Tibial nerve (tissue), 4 donors: ENCODE results near the gene NALCN. TPM values are rescaled to one million over a fixed set of nuclear protein-coding genes. Genes with fewer than 3 reads are reported as not detected.

ENCODE experiments used
- DNase-seq, 2 donors: peaks; one replicate each; pipeline ENCODE4 v3.0.0-alpha.2; 2019; ENCODE audit warnings: low spot score in 2 of 2
- H3K27ac ChIP-seq, 4 donors: fragments of 200-600 bp; sonication (generic) in 3 of 4; one replicate each; pipeline ENCODE4 v1.5.1; 2017 to 2019; ENCODE audit warnings: mild to moderate bottlenecking in 1 of 4
- H3K27me3 ChIP-seq, 2 donors: fragments of 200-600 bp; sonication (generic) in 1 of 2; one replicate each; pipeline versions ENCODE4 v1.5.1 to v1.6.0; 2017 to 2019
- H3K36me3 ChIP-seq, 3 donors: fragments of 200-600 bp; sonication (generic); one replicate each; pipeline ENCODE4 v1.5.1; 2018 to 2019
- H3K4me1 ChIP-seq, 4 donors: fragments of 200-600 bp; sonication (generic) in 3 of 4; one replicate each; pipeline ENCODE4 v1.5.1; 2017 to 2019
- H3K4me3 ChIP-seq, 4 donors: fragments of 200-600 bp; sonication (generic) in 3 of 4; one replicate each; pipeline ENCODE4 v1.5.1; 2017 to 2019; ENCODE audit warnings: mild to moderate bottlenecking in 1 of 4, moderate library complexity in 1 of 4
- H3K9me3 ChIP-seq, 4 donors: fragments of 200-600 bp; sonication (generic) in 3 of 4; one replicate each; pipeline ENCODE4 v1.5.1; 2017 to 2019
- EP300 ChIP-seq, 2 donors: sonication (generic); formaldehyde crosslinking; IDR thresholded peaks; one replicate each; pipeline ENCODE4 v1.6.1; 2017; ENCODE audit warnings: antibody characterized with exemption in 2 of 2, mild to moderate bottlenecking in 1 of 2
- POLR2A ChIP-seq, 2 donors: fragments of 450-650 bp; IDR thresholded peaks; one replicate each; pipeline ENCODE4 v1.6.1; 2017; ENCODE audit warnings: antibody characterized with exemption in 2 of 2, mild to moderate bottlenecking in 2 of 2, moderate library complexity in 2 of 2
- WGBS, 2 donors: methylation state at CpG; one replicate each; pipeline ENCODE4 v1.1.5; 2018; 5-methylcytosine and 5-hydroxymethylcytosine counted together
- total RNA-seq, 4 donors: library from RNA; depleted of rRNA; stranded (reverse); fragments of >200 nt; gene quantifications; one replicate each; pipeline ENCODE4 v1.1.0, GENCODE V29; 2016
- TF ChIP-seq, protein P1 (sequence below), 5 experiments: fragments of 200-600 bp in 3 of 5; fragments of 450-650 bp in 2 of 5; sonication (generic) in 3 of 5; IDR thresholded peaks; one replicate each; pipeline ENCODE4 v1.5.1; 2016 to 2019; ENCODE audit warnings: antibody characterized with exemption in 5 of 5, mild to moderate bottlenecking in 3 of 5, moderate library complexity in 2 of 5

NALCN gene
- total RNA-seq, 4 donors from 2014 or later: 6.0 to 11.8 (median 8.7) TPM

- Histone ChIP-seq H3K4me1 (no peaks in the 10 kb centered on the region), H3K27ac (no peak overlapping the region), H3K27me3 (no peaks in the 10 kb centered on the region), H3K36me3 (peaks cover 0 to 6% (median 0%) of the 10 kb centered on the region in 3 donors), H3K4me3 (no peak overlapping the region), H3K9me3 (no peaks in the 10 kb centered on the region)
- no peak for TF ChIP-seq EP300 (IDR thresholded peaks at IDR 0.05)
- TF ChIP-seq POLR2A (IDR thresholded peaks at IDR 0.05): no peak
- TF ChIP-seq, protein P1, sequence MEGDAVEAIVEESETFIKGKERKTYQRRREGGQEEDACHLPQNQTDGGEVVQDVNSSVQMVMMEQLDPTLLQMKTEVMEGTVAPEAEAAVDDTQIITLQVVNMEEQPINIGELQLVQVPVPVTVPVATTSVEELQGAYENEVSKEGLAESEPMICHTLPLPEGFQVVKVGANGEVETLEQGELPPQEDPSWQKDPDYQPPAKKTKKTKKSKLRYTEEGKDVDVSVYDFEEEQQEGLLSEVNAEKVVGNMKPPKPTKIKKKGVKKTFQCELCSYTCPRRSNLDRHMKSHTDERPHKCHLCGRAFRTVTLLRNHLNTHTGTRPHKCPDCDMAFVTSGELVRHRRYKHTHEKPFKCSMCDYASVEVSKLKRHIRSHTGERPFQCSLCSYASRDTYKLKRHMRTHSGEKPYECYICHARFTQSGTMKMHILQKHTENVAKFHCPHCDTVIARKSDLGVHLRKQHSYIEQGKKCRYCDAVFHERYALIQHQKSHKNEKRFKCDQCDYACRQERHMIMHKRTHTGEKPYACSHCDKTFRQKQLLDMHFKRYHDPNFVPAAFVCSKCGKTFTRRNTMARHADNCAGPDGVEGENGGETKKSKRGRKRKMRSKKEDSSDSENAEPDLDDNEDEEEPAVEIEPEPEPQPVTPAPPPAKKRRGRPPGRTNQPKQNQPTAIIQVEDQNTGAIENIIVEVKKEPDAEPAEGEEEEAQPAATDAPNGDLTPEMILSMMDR (IDR thresholded peaks at IDR 0.05): no peak
- WGBS, 2 donors: 85% methylated on average over 2 of the region's 2 CpGs
- no peak for DNase-seq
These were observed 84.6 kb downstream of the NALCN start for GRCh38 chr13:101331731-101332130.

DNA sequence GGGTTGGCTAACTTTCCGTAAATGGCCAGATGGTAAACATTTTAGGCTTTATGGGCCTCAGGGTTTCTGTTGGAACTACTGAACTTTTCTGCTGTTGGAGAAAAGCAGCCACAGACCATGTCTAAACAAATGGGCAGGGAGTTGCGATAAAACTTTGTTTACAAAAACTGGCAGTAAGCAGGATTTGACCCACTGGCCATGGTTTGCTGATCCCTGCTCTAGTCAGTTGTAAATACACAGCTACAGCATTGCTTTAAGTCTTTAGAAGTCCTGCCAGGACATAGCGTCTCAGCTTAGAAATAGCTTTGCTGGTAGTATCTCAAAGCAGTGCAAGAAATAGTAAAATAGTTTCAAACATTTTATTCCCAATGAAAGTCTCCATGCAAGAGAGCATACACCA, 88.4 kb downstream of the NALCN start:
- Histone ChIP-seq H3K4me3 (no peak overlapping the region), H3K4me1 (no peaks in the 10 kb centered on the region), H3K36me3 (peaks cover 0 to 6% (median 0%) of the 10 kb centered on the region in 3 donors), H3K9me3 (no peaks in the 10 kb centered on the region), H3K27me3 (no peaks in the 10 kb centered on the region), H3K27ac (no peak overlapping the region)
- 53 to 66% methylated on average over 3 of the region's 3 CpGs for WGBS, 2 donors
- TF ChIP-seq EP300 (IDR thresholded peaks at IDR 0.05) (no peak), POLR2A (IDR thresholded peaks at IDR 0.05) (no peak)
- TF ChIP-seq, protein P1 (IDR thresholded peaks at IDR 0.05): no peak
- DNase-seq: no peak

DNA sequence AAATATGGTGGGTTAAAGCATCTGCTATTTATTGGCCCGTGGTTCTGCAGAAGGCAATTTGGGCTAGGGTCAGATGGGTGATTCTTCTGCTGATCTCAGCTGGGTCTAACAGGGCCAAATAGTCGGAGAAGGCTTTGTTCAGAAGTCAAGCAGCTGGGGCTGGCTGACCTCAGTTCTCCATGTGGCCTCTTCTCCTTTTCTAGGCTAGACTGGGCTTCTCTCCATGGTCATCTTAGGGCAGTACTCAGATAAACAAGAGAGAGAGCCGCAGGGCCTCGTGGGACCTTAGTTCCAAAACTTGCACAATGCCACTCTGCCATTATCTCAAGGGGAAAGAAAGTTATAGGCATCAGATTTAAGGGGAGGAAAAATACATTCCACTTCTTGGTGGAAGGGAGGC, 89.6 kb downstream of the NALCN start:
- Histone ChIP-seq H3K9me3 (no peaks in the 10 kb centered on the region), H3K27me3 (no peaks in the 10 kb centered on the region), H3K27ac (no peak overlapping the region), H3K36me3 (peaks cover 0 to 6% (median 0%) of the 10 kb centered on the region in 3 donors), H3K4me1 (no peaks in the 10 kb centered on the region), H3K4me3 (no peak overlapping the region)
- 33 to 53% methylated on average over 4 of the region's 4 CpGs for WGBS, 2 donors
- no peak for DNase-seq
- TF ChIP-seq, protein P1 (IDR thresholded peaks at IDR 0.05): no peak
- TF ChIP-seq EP300 (IDR thresholded peaks at IDR 0.05): no peak
- TF ChIP-seq POLR2A (IDR thresholded peaks at IDR 0.05): no peak

DNA sequence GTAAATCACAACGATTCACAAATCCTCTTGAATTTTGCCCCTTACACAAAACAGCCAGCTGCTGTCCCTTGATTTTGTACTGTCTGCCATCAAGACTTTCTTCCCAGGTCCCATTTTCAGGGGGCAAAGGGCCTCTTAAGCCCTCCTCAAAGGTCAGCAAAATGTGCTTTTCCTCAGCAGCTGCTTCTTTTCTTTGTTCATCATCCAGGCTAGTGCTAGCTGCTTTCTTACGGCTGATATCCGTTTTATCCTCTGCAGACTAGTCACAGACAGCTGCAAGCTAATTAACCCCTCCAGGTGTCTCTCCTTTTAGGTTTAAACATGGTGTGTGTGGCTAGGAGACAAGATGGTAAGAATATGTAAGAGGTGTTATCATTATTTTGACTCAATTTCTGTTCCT, 90.9 kb downstream of the NALCN start:
- WGBS, 2 donors: 31 to 39% methylated on average over 3 of the region's 3 CpGs
- no peaks in the 10 kb centered on the region for H3K27me3 ChIP-seq
- DNase-seq: no peak
- peaks cover 0 to under 1% (median 0%) of the 10 kb centered on the region in 3 donors for H3K36me3 ChIP-seq
- no peaks in the 10 kb centered on the region for H3K9me3 ChIP-seq
- H3K27ac ChIP-seq: no peak overlapping the region
- H3K4me3 ChIP-seq: no peak overlapping the region
- no peaks in the 10 kb centered on the region for H3K4me1 ChIP-seq
- TF ChIP-seq EP300 (IDR thresholded peaks at IDR 0.05) (no peak), POLR2A (IDR thresholded peaks at IDR 0.05) (no peak)
- TF ChIP-seq, protein P1 (IDR thresholded peaks at IDR 0.05): no peak

GRCh38 chr13:101323601-101324000, 92.7 kb downstream of the NALCN start:
- no peak overlapping the region for H3K27ac ChIP-seq
- no peak for TF ChIP-seq EP300 (IDR thresholded peaks at IDR 0.05)
- TF ChIP-seq POLR2A (IDR thresholded peaks at IDR 0.05): no peak
- TF ChIP-seq, protein P1 (IDR thresholded peaks at IDR 0.05): no peak
- H3K9me3 ChIP-seq: no peaks in the 10 kb centered on the region
- no peak overlapping the region for H3K4me3 ChIP-seq
- no peaks in the 10 kb centered on the region for H3K4me1 ChIP-seq
- no peak for DNase-seq
- H3K36me3 ChIP-seq: no peaks in the 10 kb centered on the region
- H3K27me3 ChIP-seq: no peaks in the 10 kb centered on the region
